SK-N-SH (cell line): ENCODE measurements around the gene APOF. TPM values are rescaled to one million over a fixed set of nuclear protein-coding genes. Genes with fewer than 3 reads are reported as not detected.
"Not testable (repeated sequence)": the region's sequence is repeated elsewhere in the genome, so short reads cannot be mapped to it uniquely, and the experiment has no call there.

Experiments used
- CTCF ChIA-PET: fragments of 300-600, 350-600 bp; formaldehyde crosslinking; extraction: SDS; loops from one replicate; lab custom pipeline; 2021; lab: Yijun Ruan, JAX
- POLR2A ChIA-PET: fragments of 350-600 bp; sonication (Branson Sonifier 250); formaldehyde crosslinking; extraction: SDS; loops from one replicate; lab custom pipeline; 2020; ENCODE audit warnings: antibody characterized with exemption, inconsistent platforms; lab: Yijun Ruan, JAX
- DNase-seq: peaks from one replicate; pipeline ENCODE4 v3.0.0; 2012
- H2AFZ ChIP-seq: fragments of 200-600 bp; sonication (generic); 2 replicates; pipeline ENCODE4 v1.8.1; 2016; ENCODE audit warnings: antibody characterized with exemption, mild to moderate bottlenecking, low read depth
- H3F3A ChIP-seq: fragments of 200-600 bp; sonication (generic); replicated peaks from 2 replicates; pipeline ENCODE3; 2016; ENCODE audit warnings: antibody characterized with exemption, mild to moderate bottlenecking; ENCODE audit not compliant: insufficient read depth
- H3K27ac ChIP-seq, 2 experiments: fragments of 200-500 bp in 1 of 2; fragments of 200-600 bp in 1 of 2; sonication (Bioruptor generic) in 1 of 2; sonication (generic), shearing (Covaris generic) in 1 of 2; 2 replicates each; pipeline versions ENCODE4 v1.5.1 to v1.6.1; 2014 to 2016; ENCODE audit warnings: low read depth in 2 of 2, inconsistent platforms in 1 of 2, low read length in 1 of 2, mild to moderate bottlenecking in 1 of 2, mixed read lengths in 1 of 2
- H3K27me3 ChIP-seq: fragments of 200-600 bp; sonication (generic), shearing (Covaris generic); 2 replicates; pipeline ENCODE4 v1.6.1; 2016; ENCODE audit warnings: mixed run types; ENCODE audit not compliant: insufficient read depth
- H3K36me3 ChIP-seq, 2 experiments: fragments of 200-500 bp in 1 of 2; fragments of 200-600 bp in 1 of 2; sonication (Bioruptor generic) in 1 of 2; sonication (generic) in 1 of 2; replicated peaks in 1 of 2; 2 replicates each; pipeline versions ENCODE3 to v1.5.1; 2014 to 2016; ENCODE audit warnings: low read length in 1 of 2, mild to moderate bottlenecking in 1 of 2; ENCODE audit not compliant: insufficient read depth in 2 of 2, control insufficient read depth in 1 of 2
- H3K4me1 ChIP-seq, 2 experiments: fragments of 200-500 bp in 1 of 2; fragments of 200-600 bp in 1 of 2; sonication (Bioruptor generic) in 1 of 2; sonication (generic), shearing (Covaris generic) in 1 of 2; 2 replicates each; pipeline versions ENCODE4 v1.5.1 to v1.6.1; 2014 to 2016; ENCODE audit warnings: low read depth in 1 of 2, low read length in 1 of 2, mixed run types in 1 of 2; ENCODE audit not compliant: insufficient read depth in 2 of 2, control insufficient read depth in 1 of 2
- H3K4me2 ChIP-seq: fragments of 200-600 bp; sonication (generic), shearing (Covaris generic); 2 replicates; pipeline ENCODE4 v1.6.1; 2017; ENCODE audit warnings: mixed run types
- H3K4me3 ChIP-seq, 2 experiments: fragments of 200-500 bp in 1 of 2; fragments of 200-600 bp in 1 of 2; sonication (Bioruptor generic) in 1 of 2; sonication (generic), shearing (Covaris generic) in 1 of 2; 2 replicates each; pipeline versions ENCODE4 v1.5.1 to v1.8.1; 2014 to 2016; ENCODE audit warnings: low read depth in 2 of 2, inconsistent platforms in 1 of 2, low read length in 1 of 2, mild to moderate bottlenecking in 1 of 2, mixed read lengths in 1 of 2, moderate library complexity in 1 of 2
- H3K79me2 ChIP-seq: fragments of 200-600 bp; sonication (generic); 2 replicates; pipeline ENCODE4 v1.8.1; 2017; ENCODE audit warnings: mild to moderate bottlenecking; ENCODE audit not compliant: insufficient read depth
- H3K9ac ChIP-seq: fragments of 200-600 bp; sonication (generic); 2 replicates; pipeline ENCODE4 v1.6.1; 2017; ENCODE audit warnings: mixed run types
- H3K9me2 ChIP-seq: fragments of 200-600 bp; sonication (generic); 2 replicates; pipeline ENCODE4 v1.6.1; 2017; ENCODE audit warnings: mixed run types
- H3K9me3 ChIP-seq: fragments of 200-600 bp; sonication (generic); 2 replicates; pipeline ENCODE4 v1.6.1; 2017; ENCODE audit warnings: mixed run types, mild to moderate bottlenecking, moderate library complexity
- H4K20me1 ChIP-seq: fragments of 200-600 bp; sonication (generic); 2 replicates; pipeline ENCODE4 v1.6.1; 2017; ENCODE audit warnings: mild to moderate bottlenecking, mixed run types; ENCODE audit not compliant: insufficient read depth
- CHD2 ChIP-seq: fragments of 150-350 bp; IDR thresholded peaks from 2 replicates; pipeline ENCODE4 v1.6.1; 2018; ENCODE audit warnings: low read length; ENCODE audit not compliant: partially characterized antibody
- FOSL2 ChIP-seq: IDR thresholded peaks from 2 replicates; pipeline ENCODE4 v1.4.0; 2012; ENCODE audit warnings: low read depth, mild to moderate bottlenecking, moderate library complexity, borderline replicate concordance
- MAX ChIP-seq: IDR thresholded peaks from 2 replicates; pipeline ENCODE4 v1.4.0; 2012; ENCODE audit warnings: low read depth
- RCOR1 ChIP-seq: fragments of 150-350 bp; IDR thresholded peaks from 2 replicates; pipeline ENCODE4 v1.6.1; 2017; ENCODE audit warnings: antibody characterized with exemption, low read length
- RFX5 ChIP-seq: IDR thresholded peaks from 2 replicates; pipeline ENCODE4 v1.6.1; 2012; ENCODE audit warnings: mild to moderate bottlenecking, improper control_type of control experiment, low read length
- RXRA ChIP-seq: IDR thresholded peaks from 2 replicates; pipeline ENCODE4 v1.4.0; 2012; ENCODE audit warnings: low read depth, mild to moderate bottlenecking, borderline replicate concordance
- TAF1 ChIP-seq: IDR thresholded peaks from 2 replicates; pipeline ENCODE4 v1.6.1; 2012; ENCODE audit warnings: low read depth, mild to moderate bottlenecking, low read length, moderate library complexity, borderline replicate concordance
- TCF12 ChIP-seq: IDR thresholded peaks from 2 replicates; pipeline ENCODE4 v1.4.0; 2012
- TEAD4 ChIP-seq: IDR thresholded peaks from 2 replicates; pipeline ENCODE4 v1.4.0; 2012; ENCODE audit warnings: mild to moderate bottlenecking, borderline replicate concordance; ENCODE audit not compliant: insufficient read depth
- USF1 ChIP-seq: IDR thresholded peaks from 2 replicates; pipeline ENCODE4 v1.4.0; 2012; ENCODE audit warnings: low read depth, borderline replicate concordance
- USF2 ChIP-seq: fragments of 150-350 bp; IDR thresholded peaks from 2 replicates; pipeline ENCODE4 v1.6.1; 2017; ENCODE audit warnings: antibody characterized with exemption, low read length, low read depth, borderline replicate concordance
- YY1 ChIP-seq: IDR thresholded peaks from 2 replicates; pipeline ENCODE4 v1.4.0; 2012; ENCODE audit warnings: low read depth, mild to moderate bottlenecking
- whole genome bisulfite sequencing: methylation state at CpG from one replicate; pipeline ENCODE4 v1.1.6; 2017; ENCODE audit warnings: low lambda C conversion rate; 5-methylcytosine and 5-hydroxymethylcytosine counted together
- polyA plus RNA-seq, 3 experiments: library from polyadenylated mRNA; depleted of rRNA; stranded (reverse); fragments of >200 nt; gene quantifications; 2 replicates each; pipeline ENCODE4 v1.2.3, GENCODE V29; 2012

APOF gene
- polyA plus RNA-seq, 1 of the 3 experiments (the other 2 are of a cell fraction), result not detected

GRCh38 chr12:56350662-56351061 lies 12.0 kb downstream of the APOF start:
- no peaks in the 10 kb centered on the region for H3K27me3 ChIP-seq
- TF ChIP-seq RXRA (no peak), TAF1 (no peak), USF1 (no peak)
- H3K9me3 ChIP-seq, result no peaks in the 10 kb centered on the region
- no peaks in the 10 kb centered on the region for H4K20me1 ChIP-seq
- no peak for DNase-seq
- H2AFZ ChIP-seq, result no peak overlapping the region
- H3K9ac ChIP-seq, result no peak overlapping the region
- H3K9me2 ChIP-seq, result no peaks in the 10 kb centered on the region
- CTCF ChIA-PET, result interaction anchor here (1.8 kb wide), 1 partner anchor 9 kb away, joined by 7 read pairs; the partner anchor contains the start of gene STAT2
- WGBS, result 84% methylated on average over 2 of the region's 2 CpGs
- H3K36me3 ChIP-seq, result peaks cover 68 to 69% of the 10 kb centered on the region in 2 experiments
- no peak overlapping the region for H3K27ac ChIP-seq
- H3K4me2 ChIP-seq, result no peak overlapping the region
- H3F3A ChIP-seq, result no peaks in the 10 kb centered on the region
- POLR2A ChIA-PET, result no interaction called here
- no peak overlapping the region for H3K4me3 ChIP-seq
- no peaks in the 10 kb centered on the region for H3K4me1 ChIP-seq
- no peaks in the 10 kb centered on the region for H3K79me2 ChIP-seq

- no peak overlapping the region for H3K4me3 ChIP-seq
- no peak overlapping the region for H2AFZ ChIP-seq
- H3K79me2 ChIP-seq, result no peaks in the 10 kb centered on the region
- H3K4me1 ChIP-seq, result no peaks in the 10 kb centered on the region
- H3F3A ChIP-seq, result no peaks in the 10 kb centered on the region
- H3K9ac ChIP-seq, result no peak overlapping the region
- no peaks in the 10 kb centered on the region for H3K9me3 ChIP-seq
- DNase-seq, result no peak
- no peak for TF ChIP-seq TCF12
- TF ChIP-seq CHD2, result no peak
- TF ChIP-seq RCOR1, result no peak
- TF ChIP-seq YY1, result no peak
- no peak for TF ChIP-seq FOSL2
- no peak for TF ChIP-seq TAF1
- TF ChIP-seq MAX, result no peak
- TF ChIP-seq RFX5, result no peak
- no peak for TF ChIP-seq TEAD4
- TF ChIP-seq USF2, result no peak
- ChIA-PET POLR2A (interaction anchor here (1.7 kb wide), 1 partner anchor 15 kb away, joined by 6 read pairs; the partner anchor contains the start of gene PAN2), CTCF (interaction anchor here (0.6 to 1.4 kb wide), 3 partner anchors 11 to 119 kb away, joined by 3 read pairs; partner anchors contain the start of gene STAT2)
- H3K27ac ChIP-seq, result no peak overlapping the region
- no peak overlapping the region for H3K4me2 ChIP-seq
- H3K9me2 ChIP-seq, result no peaks in the 10 kb centered on the region
- peaks cover 59 to 60% of the 10 kb centered on the region in 2 experiments for H3K36me3 ChIP-seq
- no peaks in the 10 kb centered on the region for H4K20me1 ChIP-seq
- WGBS, result 96% methylated on average over 5 of the region's 5 CpGs
- no peaks in the 10 kb centered on the region for H3K27me3 ChIP-seq
These were observed 13.9 kb downstream of the APOF start for GRCh38 chr12:56348776-56349175.

GRCh38 chr12:56347255-56347654 lies 15.4 kb downstream of the APOF start:
- H3K9me3 ChIP-seq, POLR2A ChIA-PET: not testable (repeated sequence)

More at GRCh38 chr12:56347255-56347654, 15.4 kb downstream of the APOF start:
- H2AFZ ChIP-seq, H3K27ac ChIP-seq, H3K4me1 ChIP-seq, H3K27me3 ChIP-seq, H3K9ac ChIP-seq, H3K4me2 ChIP-seq, H3K79me2 ChIP-seq, H4K20me1 ChIP-seq, H3K4me3 ChIP-seq, DNase-seq, H3F3A ChIP-seq, H3K9me2 ChIP-seq, CTCF ChIA-PET: not testable (repeated sequence)
- H3K36me3 ChIP-seq, result peaks cover 63 to 68% of the 10 kb centered on the region in 2 experiments
- WGBS, result 97% methylated on average over 9 of the region's 9 CpGs
